COR-L47 (cell line): ENCODE data around the gene MIEF1.
"Not testable (repeated sequence)": the region's sequence is repeated elsewhere in the genome, so short reads cannot be mapped to it uniquely, and the experiment has no call there.

Source experiments
- DNase-seq: peaks from one replicate; lab custom pipeline; 2025; lab: John Stamatoyannopoulos, UW

Gene MIEF1

GRCh38 chr22:39489094-39490068 is 12.7 kb upstream of the MIEF1 start:
- no peak for DNase-seq

- DNase-seq, result peak; percentile 84
Measured at GRCh38 chr22:39490135-39490798, 11.8 kb upstream of the MIEF1 start.

- DNase-seq, result no peak
Measured at GRCh38 chr22:39490966-39491680, 11.0 kb upstream of the MIEF1 start.

- no peak for DNase-seq
Measured at GRCh38 chr22:39491696-39492095, 10.4 kb upstream of the MIEF1 start.

GRCh38 chr22:39492186-39492585 is 9.9 kb upstream of the MIEF1 start:
- no peak for DNase-seq

- no peak for DNase-seq
Measured at GRCh38 chr22:39493759-39494158, 8.3 kb upstream of the MIEF1 start.

GRCh38 chr22:39494471-39495120 is 7.5 kb upstream of the MIEF1 start:
- DNase-seq, result no peak

GRCh38 chr22:39496131-39496838 is 5.8 kb upstream of the MIEF1 start:
- peak; percentile 68 for DNase-seq

- DNase-seq, result no peak
Measured at GRCh38 chr22:39497429-39497828, 4.7 kb upstream of the MIEF1 start.

GRCh38 chr22:39498368-39498767 is 3.7 kb upstream of the MIEF1 start:
- DNase-seq, result peak; percentile 88

- DNase-seq, result peak; percentile 73
Measured at GRCh38 chr22:39498802-39499201, 3.3 kb upstream of the MIEF1 start.

- no peak for DNase-seq
Measured at GRCh38 chr22:39500101-39500500, 2.0 kb upstream of the MIEF1 start.

GRCh38 chr22:39501644-39502108 is 414 bp upstream of the MIEF1 start:
- no peak for DNase-seq

GRCh38 chr22:39502789-39503409 is 809 bp downstream of the MIEF1 start:
- no peak for DNase-seq

- no peak for DNase-seq
Measured at GRCh38 chr22:39503630-39504029, 1.5 kb downstream of the MIEF1 start.

GRCh38 chr22:39504071-39504470 is 2.0 kb downstream of the MIEF1 start:
- no peak for DNase-seq

GRCh38 chr22:39507021-39507420 is 4.9 kb downstream of the MIEF1 start:
- DNase-seq, result not testable (repeated sequence)

GRCh38 chr22:39508393-39508792 is 6.3 kb downstream of the MIEF1 start:
- no peak for DNase-seq

- DNase-seq, result no peak
Measured at GRCh38 chr22:39510529-39511149, 8.5 kb downstream of the MIEF1 start.

GRCh38 chr22:39511226-39511625 is 9.1 kb downstream of the MIEF1 start:
- no peak for DNase-seq
